Parathyroid adenoma (tissue), 2 donors: ENCODE measurements around the gene TMEM130.

Experiments
- H2AFZ ChIP-seq: fragments of 300-600 bp; sonication (generic); one replicate; pipeline ENCODE4 v1.7.0; 2017; ENCODE audit warnings: antibody characterized with exemption, mild to moderate bottlenecking
- H3K27ac ChIP-seq: fragments of 300-600 bp; sonication (generic); one replicate; pipeline ENCODE4 v1.7.0; 2017
- H3K27me3 ChIP-seq: fragments of 300-600 bp; sonication (generic); one replicate; pipeline ENCODE4 v1.7.0; 2017; ENCODE audit warnings: low read length; ENCODE audit not compliant: control insufficient read depth, insufficient read depth
- H3K36me3 ChIP-seq: fragments of 300-600 bp; sonication (generic); one replicate; pipeline ENCODE4 v1.7.0; 2017; ENCODE audit warnings: low read length; ENCODE audit not compliant: control insufficient read depth, insufficient read depth
- H3K4me1 ChIP-seq: fragments of 300-600 bp; sonication (generic); one replicate; pipeline ENCODE4 v1.7.0; 2017; ENCODE audit warnings: control low read depth
- H3K4me2 ChIP-seq: fragments of 300-600 bp; sonication (generic); one replicate; pipeline ENCODE4 v1.7.0; 2017; ENCODE audit warnings: low read length
- H3K4me3 ChIP-seq: fragments of 300-600 bp; sonication (generic); one replicate; pipeline ENCODE4 v1.7.0; 2017; ENCODE audit warnings: low read depth, low read length
- H3K79me2 ChIP-seq: fragments of 300-600 bp; sonication (generic); one replicate; pipeline ENCODE4 v1.7.0; 2017; ENCODE audit warnings: control low read depth
- H3K9ac ChIP-seq: fragments of 300-600 bp; sonication (generic); one replicate; pipeline ENCODE4 v1.7.0; 2017; ENCODE audit warnings: mild to moderate bottlenecking
- H3K9me3 ChIP-seq: fragments of 300-600 bp; sonication (generic); one replicate; pipeline ENCODE4 v1.7.0; 2017; ENCODE audit warnings: low read length; ENCODE audit not compliant: control insufficient read depth
- TF ChIP-seq, protein P1 (sequence below): fragments of 300-600 bp; sonication (generic); IDR thresholded peaks from one replicate; pipeline ENCODE4 v1.7.0; 2017; ENCODE audit warnings: antibody characterized with exemption, mild to moderate bottlenecking
- donor health status: primary hyperparathyroidism.

Gene TMEM130

GRCh38 chr7:98870121-98870651 lies 372 bp upstream of the TMEM130 start:
- H3K27me3 ChIP-seq: no peaks in the 10 kb centered on the region
- H3K4me3 ChIP-seq: peak overlapping the region; percentile 33
- H2AFZ ChIP-seq: peak overlapping the region; percentile 85
- no peaks in the 10 kb centered on the region for H3K79me2 ChIP-seq
- TF ChIP-seq, protein P1, sequence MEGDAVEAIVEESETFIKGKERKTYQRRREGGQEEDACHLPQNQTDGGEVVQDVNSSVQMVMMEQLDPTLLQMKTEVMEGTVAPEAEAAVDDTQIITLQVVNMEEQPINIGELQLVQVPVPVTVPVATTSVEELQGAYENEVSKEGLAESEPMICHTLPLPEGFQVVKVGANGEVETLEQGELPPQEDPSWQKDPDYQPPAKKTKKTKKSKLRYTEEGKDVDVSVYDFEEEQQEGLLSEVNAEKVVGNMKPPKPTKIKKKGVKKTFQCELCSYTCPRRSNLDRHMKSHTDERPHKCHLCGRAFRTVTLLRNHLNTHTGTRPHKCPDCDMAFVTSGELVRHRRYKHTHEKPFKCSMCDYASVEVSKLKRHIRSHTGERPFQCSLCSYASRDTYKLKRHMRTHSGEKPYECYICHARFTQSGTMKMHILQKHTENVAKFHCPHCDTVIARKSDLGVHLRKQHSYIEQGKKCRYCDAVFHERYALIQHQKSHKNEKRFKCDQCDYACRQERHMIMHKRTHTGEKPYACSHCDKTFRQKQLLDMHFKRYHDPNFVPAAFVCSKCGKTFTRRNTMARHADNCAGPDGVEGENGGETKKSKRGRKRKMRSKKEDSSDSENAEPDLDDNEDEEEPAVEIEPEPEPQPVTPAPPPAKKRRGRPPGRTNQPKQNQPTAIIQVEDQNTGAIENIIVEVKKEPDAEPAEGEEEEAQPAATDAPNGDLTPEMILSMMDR: no peak
- H3K4me2 ChIP-seq: peak overlapping the region; percentile 74
- peaks cover 8% of the 10 kb centered on the region for H3K4me1 ChIP-seq
- no peak overlapping the region for H3K9ac ChIP-seq
- H3K9me3 ChIP-seq: no peaks in the 10 kb centered on the region
- H3K36me3 ChIP-seq: no peaks in the 10 kb centered on the region
- no peak overlapping the region for H3K27ac ChIP-seq

DNA sequence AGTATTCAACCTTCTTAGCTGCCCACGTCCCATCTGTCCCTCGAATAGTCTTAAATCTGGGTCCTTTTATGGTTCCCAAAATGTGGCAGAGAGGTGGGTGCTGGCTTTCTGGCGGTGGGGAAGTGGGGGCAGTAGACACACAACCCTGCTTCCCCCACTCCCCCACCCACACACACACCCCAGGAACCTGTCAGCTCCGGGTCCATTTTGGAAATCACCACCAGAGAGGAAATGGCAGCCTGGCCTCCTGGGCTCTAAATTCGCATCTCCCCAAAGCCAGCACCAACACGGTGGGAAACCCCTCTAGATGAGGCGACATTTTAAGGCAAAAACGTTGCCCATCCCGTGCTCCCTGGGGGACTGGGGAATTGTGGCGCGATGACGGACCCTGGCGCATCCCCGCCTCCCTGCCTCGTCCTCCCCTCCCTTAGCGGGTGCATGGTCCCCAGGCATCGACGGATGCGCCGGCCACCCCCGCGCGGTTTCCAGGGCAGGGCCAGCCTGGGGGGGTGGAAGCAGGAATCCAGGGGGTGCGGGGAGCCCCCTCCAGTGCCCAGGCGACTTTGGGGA lies 702 bp downstream of the TMEM130 start:
- TF ChIP-seq, protein P1: no peak
- H3K27ac ChIP-seq: peak overlapping the region; percentile 9
- H3K4me2 ChIP-seq: peak overlapping the region; percentile 74
- no peaks in the 10 kb centered on the region for H3K9me3 ChIP-seq
- H2AFZ ChIP-seq: peak overlapping the region; percentile 85
- no peaks in the 10 kb centered on the region for H3K79me2 ChIP-seq
- no peaks in the 10 kb centered on the region for H3K36me3 ChIP-seq
- H3K27me3 ChIP-seq: no peaks in the 10 kb centered on the region
- no peak overlapping the region for H3K4me3 ChIP-seq
- peaks cover 8% of the 10 kb centered on the region for H3K4me1 ChIP-seq
- no peak overlapping the region for H3K9ac ChIP-seq

- no peaks in the 10 kb centered on the region for H3K36me3 ChIP-seq
- H2AFZ ChIP-seq: no peak overlapping the region
- H3K27me3 ChIP-seq: no peaks in the 10 kb centered on the region
- no peaks in the 10 kb centered on the region for H3K9me3 ChIP-seq
- H3K4me2 ChIP-seq: no peak overlapping the region
- no peak overlapping the region for H3K4me3 ChIP-seq
- H3K27ac ChIP-seq: no peak overlapping the region
- no peaks in the 10 kb centered on the region for H3K79me2 ChIP-seq
- TF ChIP-seq, protein P1: no peak
- H3K4me1 ChIP-seq: peaks cover 8% of the 10 kb centered on the region
- no peak overlapping the region for H3K9ac ChIP-seq
Observed at GRCh38 chr7:98868450-98868849, 1.4 kb downstream of the TMEM130 start.

DNA sequence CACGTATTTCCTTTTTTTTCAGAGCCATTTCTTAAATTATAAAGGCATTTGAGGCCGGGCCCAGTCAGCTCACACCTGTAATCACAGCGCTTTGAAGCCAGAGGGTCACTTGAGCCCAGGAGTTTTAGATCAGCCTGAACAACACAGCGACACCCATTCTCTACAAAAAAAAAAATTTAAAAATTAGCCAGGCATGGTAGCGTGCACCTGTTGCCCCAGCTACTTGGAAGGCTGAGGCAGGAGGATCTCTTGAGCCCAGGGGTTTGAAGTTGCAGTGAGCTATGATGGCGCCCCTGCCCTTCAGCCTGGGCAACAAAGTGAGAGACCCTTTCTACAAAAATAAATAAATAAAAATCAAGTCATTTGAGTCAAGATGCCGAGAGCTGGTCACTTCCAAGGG lies 3.0 kb downstream of the TMEM130 start:
- Histone ChIP-seq H3K27me3 (no peaks in the 10 kb centered on the region), H3K9ac (no peak overlapping the region), H3K36me3 (no peaks in the 10 kb centered on the region), H3K4me3 (no peak overlapping the region), H3K9me3 (no peaks in the 10 kb centered on the region), H2AFZ (peak overlapping the region; percentile 79), H3K27ac (peak overlapping the region; percentile 80), H3K4me1 (peaks cover 8% of the 10 kb centered on the region), H3K79me2 (no peaks in the 10 kb centered on the region), H3K4me2 (peak overlapping the region; percentile 51)
- TF ChIP-seq, protein P1: no peak

- no peak overlapping the region for H3K9ac ChIP-seq
- TF ChIP-seq, protein P1: no peak
- H3K4me1 ChIP-seq: peaks cover 8% of the 10 kb centered on the region
Observed at GRCh38 chr7:98866351-98866750, 3.5 kb downstream of the TMEM130 start.

More at GRCh38 chr7:98866351-98866750, 3.5 kb downstream of the TMEM130 start:
- Histone ChIP-seq H3K27me3 (no peaks in the 10 kb centered on the region), H3K27ac (no peak overlapping the region), H3K79me2 (no peaks in the 10 kb centered on the region), H3K36me3 (no peaks in the 10 kb centered on the region), H2AFZ (no peak overlapping the region), H3K9me3 (no peaks in the 10 kb centered on the region), H3K4me2 (no peak overlapping the region), H3K4me3 (no peak overlapping the region)
